Thoracic aorta (tissue), 2 donors: ENCODE results near the gene BTC. TPM values are rescaled to one million over a fixed set of nuclear protein-coding genes. Genes with fewer than 3 reads are reported as not detected.

ENCODE experiments used
- total RNA-seq, 2 donors: library from RNA; depleted of rRNA; stranded (reverse); fragments of >200 nt; gene quantifications; one replicate each; pipeline versions ENCODE4 v1.1.0 to v1.2.3, GENCODE V29; 2016

Gene BTC
- total RNA-seq, 2 donors from 2014 or later, result 7.8 to 10.4 TPM

Other genes with a start within 250 kb of the BTC start
- 100 to 1,000 TPM; 127 to 263 TPM for gene PARM1, start 138.6 kb upstream of the BTC start, total RNA-seq